Cardiac fibroblast (primary cell): ENCODE measurements around the gene TDRD10.
A peak's percentile ranks its signal among the peaks of the same experiment; 100 is the strongest.
"Not testable (repeated sequence)": the region's sequence is repeated elsewhere in the genome, so short reads cannot be mapped to it uniquely, and the experiment has no call there.

Experiments
- DNase-seq, 2 donors: peaks; one replicate each; pipeline versions ENCODE4 v3.0.0 to v3.0.0-alpha.2; 2010; ENCODE audit warnings: low read depth in 2 of 2
- H3K4me3 ChIP-seq, 2 donors: replicated peaks in 1 of 2; 1 replicate in 1 of 2; 2 replicates in 1 of 2; pipeline ENCODE4 v1.5.1; 2011; ENCODE audit warnings: low read depth in 2 of 2, low read length in 2 of 2, mild to moderate bottlenecking in 2 of 2, moderate library complexity in 1 of 2
- CTCF ChIP-seq: IDR thresholded peaks from one replicate; pipeline ENCODE4 v1.5.1; 2011; ENCODE audit warnings: low read depth, mild to moderate bottlenecking, low read length, inconsistent platforms

Gene TDRD10

GRCh38 chr1:154527192-154527591 is 25.2 kb downstream of the TDRD10 start:
- no peak for TF ChIP-seq CTCF
- no peak for DNase-seq
- no peak overlapping the region for H3K4me3 ChIP-seq

GRCh38 chr1:154529308-154529707 is 27.3 kb downstream of the TDRD10 start:
- no peak for TF ChIP-seq CTCF
- DNase-seq: no peak
- no peak overlapping the region for H3K4me3 ChIP-seq

GRCh38 chr1:154531950-154532349 is 29.9 kb downstream of the TDRD10 start:
- H3K4me3 ChIP-seq: not testable (repeated sequence)

GRCh38 chr1:154533952-154534844 is 32.2 kb downstream of the TDRD10 start:
- DNase-seq: peak; percentile 27 to 38
- peak; percentile 44 for TF ChIP-seq CTCF
- no peak overlapping the region for H3K4me3 ChIP-seq

More at GRCh38 chr1:154531950-154532349, 29.9 kb downstream of the TDRD10 start:
- not testable (repeated sequence) for DNase-seq

- no peak for TF ChIP-seq CTCF
- no peak for DNase-seq
- no peak overlapping the region for H3K4me3 ChIP-seq
Measured at GRCh38 chr1:154536570-154536969, 34.6 kb downstream of the TDRD10 start.

- no peak for DNase-seq
- no peak overlapping the region for H3K4me3 ChIP-seq
- no peak for TF ChIP-seq CTCF
Measured at GRCh38 chr1:154539486-154540483, 37.8 kb downstream of the TDRD10 start.

GRCh38 chr1:154541231-154541630 is 39.2 kb downstream of the TDRD10 start:
- no peak overlapping the region for H3K4me3 ChIP-seq
- TF ChIP-seq CTCF: no peak
- DNase-seq: no peak
